Endothelial cell of umbilical vein (primary cell): ENCODE results near the gene BUD31. TPM values are rescaled to one million over a fixed set of nuclear protein-coding genes. Genes with fewer than 3 reads are reported as not detected.

Experiments
- BruUV-seq: library from RNA; stranded (reverse); fragments of 400-500 nt; replicated peaks from 2 replicates; lab custom pipeline; 2021; lab: Mats Ljungman, UMichigan
- CTCF ChIA-PET: fragments of 300-600, 350-600 bp; sonication (Branson Sonifier 250); formaldehyde crosslinking; loops from one replicate; lab custom pipeline; 2021; ENCODE audit warnings: antibody characterized with exemption, inconsistent platforms; lab: Charles Lee
- POLR2A ChIA-PET: fragments of 300-600, 350-600 bp; sonication (Branson Sonifier 250); formaldehyde crosslinking; loops from one replicate; lab custom pipeline; 2021; ENCODE audit warnings: antibody characterized with exemption, inconsistent platforms; lab: Charles Lee
- DNase-seq: peaks from one replicate; pipeline ENCODE4 v3.0.0-alpha.2; 2011; ENCODE audit warnings: low read depth, low spot score
- FAIRE-seq: peaks from 2 replicates; lab custom pipeline; 2011; peaks lifted over from hg19 to GRCh38; lab: Jason Lieb, UNC
- H2AFZ ChIP-seq: 2 replicates; pipeline ENCODE4 v1.6.0; 2012; ENCODE audit warnings: low read depth, low read length, control low read depth, inconsistent platforms
- H3K27ac ChIP-seq: 2 replicates; pipeline ENCODE4 v1.5.1; 2011; ENCODE audit warnings: low read depth, mild to moderate bottlenecking, control low read depth, low read length, moderate library complexity; ENCODE audit not compliant: insufficient read depth
- H3K27me3 ChIP-seq, 2 experiments: 2 replicates each; pipeline versions ENCODE4 v1.6.0 to v1.6.1; 2011; ENCODE audit warnings: low read length in 2 of 2, mixed read lengths in 1 of 2; ENCODE audit not compliant: control insufficient read depth in 2 of 2, insufficient read depth in 2 of 2
- H3K36me3 ChIP-seq, 2 experiments: 2 replicates in 1 of 2; 3 replicates in 1 of 2; pipeline ENCODE4 v1.5.1; 2011; ENCODE audit warnings: low read length in 2 of 2, mild to moderate bottlenecking in 1 of 2, moderate library complexity in 1 of 2; ENCODE audit not compliant: control insufficient read depth in 2 of 2, insufficient read depth in 2 of 2; ENCODE audit errors: extremely low read depth in 1 of 2
- H3K4me1 ChIP-seq: 3 replicates; pipeline ENCODE4 v1.5.1; 2011; ENCODE audit warnings: mild to moderate bottlenecking, low read length; ENCODE audit not compliant: control insufficient read depth, insufficient read depth; ENCODE audit errors: extremely low read depth
- H3K4me2 ChIP-seq: 2 replicates; pipeline ENCODE4 v1.6.1; 2011; ENCODE audit warnings: low read length, control low read depth, mixed read lengths; ENCODE audit not compliant: insufficient read depth
- H3K4me3 ChIP-seq, 3 experiments: fragments of 200-600 bp in 1 of 3; sonication (generic), shearing (Covaris generic) in 1 of 3; replicated peaks in 1 of 3; 2 replicates each; pipeline ENCODE4 v1.5.1; 2011 to 2016; ENCODE audit warnings: control low read depth in 3 of 3, low read length in 3 of 3, mild to moderate bottlenecking in 2 of 3, inconsistent platforms in 1 of 3, low read depth in 1 of 3, moderate library complexity in 1 of 3; ENCODE audit not compliant: insufficient read depth in 1 of 3
- H3K79me2 ChIP-seq: 2 replicates; pipeline ENCODE4 v1.6.0; 2012; ENCODE audit warnings: low read length, inconsistent platforms; ENCODE audit not compliant: control insufficient read depth, insufficient read depth
- H3K9ac ChIP-seq: replicated peaks from 2 replicates; pipeline ENCODE3; 2011; ENCODE audit warnings: low read length, control low read depth; ENCODE audit not compliant: insufficient read depth; ENCODE audit errors: extremely low read depth
- H3K9me1 ChIP-seq: replicated peaks from 3 replicates; pipeline ENCODE4 v1.6.0; 2011; ENCODE audit warnings: mild to moderate bottlenecking, low read length; ENCODE audit not compliant: control insufficient read depth, insufficient read depth; ENCODE audit errors: extremely low read depth
- H3K9me3 ChIP-seq: replicated peaks from 2 replicates; pipeline ENCODE4 v1.5.1; 2012; ENCODE audit warnings: low read length, inconsistent platforms; ENCODE audit not compliant: control insufficient read depth, insufficient read depth
- H4K20me1 ChIP-seq: replicated peaks from 2 replicates; pipeline ENCODE3; 2011; ENCODE audit warnings: mild to moderate bottlenecking, low read length; ENCODE audit not compliant: control insufficient read depth, insufficient read depth; ENCODE audit errors: extremely low read depth
- EZH2 ChIP-seq: IDR thresholded peaks from 2 replicates; pipeline ENCODE4 v1.6.1; 2012; ENCODE audit warnings: borderline replicate concordance, low read depth, mild to moderate bottlenecking, moderate library complexity, low read length, inconsistent platforms; ENCODE audit not compliant: severe bottlenecking
- FOS ChIP-seq: IDR thresholded peaks from 2 replicates; pipeline ENCODE4 v1.6.1; 2011; ENCODE audit warnings: mild to moderate bottlenecking, low read length, moderate library complexity, borderline replicate concordance; ENCODE audit not compliant: insufficient read depth
- GATA2 ChIP-seq: IDR thresholded peaks from 2 replicates; pipeline ENCODE4 v1.7.0; 2011; ENCODE audit warnings: low read depth, mild to moderate bottlenecking, moderate library complexity, mixed read lengths, low read length; ENCODE audit not compliant: insufficient read length, insufficient read depth
- JUN ChIP-seq: IDR thresholded peaks from 2 replicates; pipeline ENCODE4 v1.6.1; 2011; ENCODE audit warnings: borderline replicate concordance, low read depth; ENCODE audit not compliant: insufficient read length, insufficient read depth
- MYC ChIP-seq: IDR thresholded peaks from one replicate; pipeline ENCODE4 v1.6.1; 2011; ENCODE audit warnings: mild to moderate bottlenecking, low read depth, low read length
- POLR2A ChIP-seq: IDR thresholded peaks from 2 replicates; pipeline ENCODE4 v1.6.1; 2012; ENCODE audit warnings: low read depth, mild to moderate bottlenecking, control low read depth, low read length
- POLR2AphosphoS5 ChIP-seq: IDR thresholded peaks from 2 replicates; pipeline ENCODE4 v1.6.1; 2012; ENCODE audit warnings: low read depth, mild to moderate bottlenecking, control low read depth, low read length, moderate library complexity; ENCODE audit not compliant: insufficient read depth
- dilution Hi-C: fragments of 300-500 bp; cut with MboI; formaldehyde crosslinking; loops from one replicate; pipeline ENCODE4 v1.15.0; 2019; ENCODE audit warnings: low sequenced_read_pairs; ENCODE audit not compliant: extremely low pct_ligation_motif_present
- intact Hi-C: fragments of 100-400 bp; cut with micrococcal nuclease; formaldehyde crosslinking; loops from one replicate; pipeline ENCODE4 v1.10.0; 2022
- polyA plus RNA-seq, 4 experiments: library from polyadenylated mRNA; depleted of rRNA in 3 of 4; stranded (reverse) in 3 of 4; unstranded in 1 of 4; fragments of >200 nt; gene quantifications; 2 replicates each; pipeline versions ENCODE4 v1.2.1 to v1.2.3, GENCODE V29; 2011 to 2012; ENCODE audit warnings: missing spikeins in 1 of 4
- total RNA-seq: library from RNA; stranded (reverse); gene quantifications from 2 replicates; pipeline ENCODE4 v1.2.3, GENCODE V29; 2021
- TF ChIP-seq, protein P1 (sequence below): IDR thresholded peaks from 2 replicates; pipeline ENCODE4 v1.6.1; 2011; ENCODE audit not compliant: insufficient read depth, insufficient read length
- TF ChIP-seq, protein P2 (sequence below), 2 donors: IDR thresholded peaks; 1 replicate in 1 of 2; 2 replicates in 1 of 2; pipeline ENCODE4 v1.5.1; 2011; ENCODE audit warnings: low read length in 2 of 2, mild to moderate bottlenecking in 2 of 2, moderate library complexity in 2 of 2, control low read depth in 1 of 2, inconsistent platforms in 1 of 2, low read depth in 1 of 2; ENCODE audit not compliant: insufficient read depth in 1 of 2; ENCODE audit errors: extremely low read depth in 1 of 2

The BUD31 gene
- total and polyA plus RNA-seq, 2 donors (not counting 3 experiments of a cell fraction or from before 2014, with no cell fraction given): 67.8 to 122 TPM

DNA sequence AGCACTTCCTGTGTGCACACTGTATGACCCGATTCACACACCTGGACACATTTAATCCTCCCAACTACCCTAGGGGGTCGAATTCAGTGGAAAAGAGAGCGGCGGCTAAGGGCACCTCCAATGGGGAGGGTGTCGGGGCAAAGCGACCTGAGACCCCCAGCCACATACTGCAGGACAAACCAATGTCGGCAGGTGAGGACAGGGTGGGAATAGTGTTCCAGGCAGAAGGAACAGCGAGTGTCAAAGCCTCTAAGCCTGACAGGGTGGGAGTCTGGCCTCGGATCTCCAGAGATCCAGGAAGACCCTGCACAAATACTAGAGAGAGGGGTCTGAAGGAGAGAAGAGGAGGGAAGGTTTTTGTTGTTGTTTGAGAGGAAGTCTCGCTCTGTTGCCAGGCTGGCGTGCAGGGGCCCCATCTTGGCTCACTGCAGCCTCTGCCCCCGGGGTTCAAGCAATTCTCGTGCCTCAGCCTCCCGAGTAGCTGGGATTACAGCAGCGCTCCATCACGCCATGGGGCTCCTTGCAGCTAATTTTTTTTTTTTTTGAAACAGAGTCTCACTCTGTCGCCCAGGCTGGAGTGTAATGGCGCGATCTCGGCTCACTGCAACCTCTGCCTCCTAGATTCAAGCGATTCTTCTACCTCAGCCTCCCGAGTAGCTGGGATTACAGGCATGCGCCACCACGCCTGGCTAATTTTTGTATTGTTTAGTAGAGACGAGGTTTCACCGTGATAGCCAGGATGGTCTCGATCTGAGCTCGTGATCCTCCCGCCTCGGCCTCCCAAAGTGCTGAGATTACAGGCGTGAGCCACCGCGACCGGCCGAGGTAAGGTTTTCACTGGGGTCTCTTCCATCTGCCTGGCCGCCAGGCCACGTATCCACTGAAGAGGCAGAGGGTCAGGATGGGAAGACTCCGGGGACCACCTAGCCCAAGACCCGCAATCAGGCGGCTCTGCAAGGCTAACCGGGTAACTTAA is 35.4 kb upstream of the BUD31 start:
- dilution Hi-C loops: no loop called here
- H3K9me3 ChIP-seq: no peaks in the 10 kb centered on the region
- ChIA-PET CTCF (interaction anchor here (0.6 to 2.1 kb wide), 3 partner anchors 10 to 35 kb away, joined by 3 to 6 read pairs (median 3); partner anchors contain the start of genes BUD31 and PDAP1), POLR2A (no interaction called here)
- H3K4me2 ChIP-seq: peak overlapping the region; percentile 69
- DNase-seq (no peak), FAIRE-seq (no peak)
- peaks cover 3 to 9% of the 10 kb centered on the region in 2 experiments for H3K36me3 ChIP-seq
- H3K79me2 ChIP-seq: peaks cover 20% of the 10 kb centered on the region
- no TSS peak for BruUV-seq
- H3K27ac ChIP-seq: no peak overlapping the region
- H3K4me3 ChIP-seq: no peak overlapping the region
- no peak overlapping the region for H3K9ac ChIP-seq
- no peaks in the 10 kb centered on the region for H3K27me3 ChIP-seq
- peaks cover 13% of the 10 kb centered on the region for H3K4me1 ChIP-seq
- intact Hi-C loops: no loop called here
- no peaks in the 10 kb centered on the region for H4K20me1 ChIP-seq
- no peak for TF ChIP-seq POLR2A
- TF ChIP-seq, protein P1, sequence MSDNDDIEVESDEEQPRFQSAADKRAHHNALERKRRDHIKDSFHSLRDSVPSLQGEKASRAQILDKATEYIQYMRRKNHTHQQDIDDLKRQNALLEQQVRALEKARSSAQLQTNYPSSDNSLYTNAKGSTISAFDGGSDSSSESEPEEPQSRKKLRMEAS: no peak
- TF ChIP-seq EZH2: no peak
- TF ChIP-seq, protein P2, sequence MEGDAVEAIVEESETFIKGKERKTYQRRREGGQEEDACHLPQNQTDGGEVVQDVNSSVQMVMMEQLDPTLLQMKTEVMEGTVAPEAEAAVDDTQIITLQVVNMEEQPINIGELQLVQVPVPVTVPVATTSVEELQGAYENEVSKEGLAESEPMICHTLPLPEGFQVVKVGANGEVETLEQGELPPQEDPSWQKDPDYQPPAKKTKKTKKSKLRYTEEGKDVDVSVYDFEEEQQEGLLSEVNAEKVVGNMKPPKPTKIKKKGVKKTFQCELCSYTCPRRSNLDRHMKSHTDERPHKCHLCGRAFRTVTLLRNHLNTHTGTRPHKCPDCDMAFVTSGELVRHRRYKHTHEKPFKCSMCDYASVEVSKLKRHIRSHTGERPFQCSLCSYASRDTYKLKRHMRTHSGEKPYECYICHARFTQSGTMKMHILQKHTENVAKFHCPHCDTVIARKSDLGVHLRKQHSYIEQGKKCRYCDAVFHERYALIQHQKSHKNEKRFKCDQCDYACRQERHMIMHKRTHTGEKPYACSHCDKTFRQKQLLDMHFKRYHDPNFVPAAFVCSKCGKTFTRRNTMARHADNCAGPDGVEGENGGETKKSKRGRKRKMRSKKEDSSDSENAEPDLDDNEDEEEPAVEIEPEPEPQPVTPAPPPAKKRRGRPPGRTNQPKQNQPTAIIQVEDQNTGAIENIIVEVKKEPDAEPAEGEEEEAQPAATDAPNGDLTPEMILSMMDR (IDR thresholded peaks at IDR 0.05; ENCODE audit: extremely low read depth in 1 of 2, insufficient read depth in 1 of 2, low read depth in 1 of 2, low read length in 2 of 2): no peak
- TF ChIP-seq GATA2: no peak
- no peak for TF ChIP-seq FOS
- no peak for TF ChIP-seq JUN
- TF ChIP-seq MYC: no peak
- no peak for TF ChIP-seq POLR2AphosphoS5
- H2AFZ ChIP-seq: no peak overlapping the region
- H3K9me1 ChIP-seq: no peaks in the 10 kb centered on the region
